ENCODE measurements around the gene EXOC8. TPM values are rescaled to one million over a fixed set of nuclear protein-coding genes. Genes with fewer than 3 reads are reported as not detected.

The EXOC8 gene
- total and polyA plus RNA-seq, 2 of the 8 experiments (the other 6 are each of a cell fraction or from before 2014, with no cell fraction given) = 2.0 to 9.8 TPM

DNA sequence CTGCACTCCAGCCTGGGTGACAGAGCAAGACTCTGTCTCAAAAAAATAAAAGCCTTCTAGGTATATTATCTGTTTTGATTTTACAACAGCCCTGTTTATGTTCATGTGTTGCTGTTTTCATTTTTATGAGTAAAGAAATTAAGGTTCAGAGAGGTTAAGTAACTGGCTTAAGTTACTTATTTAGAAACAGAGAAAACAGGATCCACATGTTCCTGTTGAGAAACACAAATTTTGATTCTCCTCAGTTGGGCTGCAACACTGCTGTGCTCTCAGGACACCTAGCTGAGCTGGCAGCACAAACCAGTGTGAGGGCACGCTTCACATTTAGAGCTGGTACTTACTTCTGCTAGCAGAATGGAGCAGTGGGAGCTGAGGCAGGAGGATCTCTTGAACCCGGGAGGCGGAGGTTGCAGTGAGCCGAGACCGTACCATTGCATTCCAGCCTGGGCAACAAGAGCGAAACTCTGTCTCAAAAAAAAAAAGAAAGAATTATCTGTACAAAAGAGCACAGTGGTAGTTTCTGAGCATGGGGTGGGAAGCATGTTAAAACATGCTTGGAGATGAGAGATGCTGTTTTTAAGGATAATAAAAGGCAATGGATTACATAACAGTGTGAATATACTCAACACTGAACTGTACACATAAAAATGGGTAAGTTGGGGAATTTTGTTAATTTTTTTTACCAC, 2.8 kb upstream of the EXOC8 start (continued):
- TF ChIP-seq CBX8 (IDR thresholded peaks at IDR 0.05; ENCODE audit: borderline replicate concordance, low read depth, low read length) = no peak
- TF ChIP-seq BCL11A (IDR thresholded peaks at IDR 0.05; ENCODE audit: low read depth in 2 of 2, low read length in 2 of 2) = no peak
